ENCODE data around the gene KRTAP10-9. TPM values are rescaled to one million over a fixed set of nuclear protein-coding genes. Genes with fewer than 3 reads are reported as not detected.

Gene KRTAP10-9
- total RNA-seq, 2 donors from 2014 or later, result not detected

DNA sequence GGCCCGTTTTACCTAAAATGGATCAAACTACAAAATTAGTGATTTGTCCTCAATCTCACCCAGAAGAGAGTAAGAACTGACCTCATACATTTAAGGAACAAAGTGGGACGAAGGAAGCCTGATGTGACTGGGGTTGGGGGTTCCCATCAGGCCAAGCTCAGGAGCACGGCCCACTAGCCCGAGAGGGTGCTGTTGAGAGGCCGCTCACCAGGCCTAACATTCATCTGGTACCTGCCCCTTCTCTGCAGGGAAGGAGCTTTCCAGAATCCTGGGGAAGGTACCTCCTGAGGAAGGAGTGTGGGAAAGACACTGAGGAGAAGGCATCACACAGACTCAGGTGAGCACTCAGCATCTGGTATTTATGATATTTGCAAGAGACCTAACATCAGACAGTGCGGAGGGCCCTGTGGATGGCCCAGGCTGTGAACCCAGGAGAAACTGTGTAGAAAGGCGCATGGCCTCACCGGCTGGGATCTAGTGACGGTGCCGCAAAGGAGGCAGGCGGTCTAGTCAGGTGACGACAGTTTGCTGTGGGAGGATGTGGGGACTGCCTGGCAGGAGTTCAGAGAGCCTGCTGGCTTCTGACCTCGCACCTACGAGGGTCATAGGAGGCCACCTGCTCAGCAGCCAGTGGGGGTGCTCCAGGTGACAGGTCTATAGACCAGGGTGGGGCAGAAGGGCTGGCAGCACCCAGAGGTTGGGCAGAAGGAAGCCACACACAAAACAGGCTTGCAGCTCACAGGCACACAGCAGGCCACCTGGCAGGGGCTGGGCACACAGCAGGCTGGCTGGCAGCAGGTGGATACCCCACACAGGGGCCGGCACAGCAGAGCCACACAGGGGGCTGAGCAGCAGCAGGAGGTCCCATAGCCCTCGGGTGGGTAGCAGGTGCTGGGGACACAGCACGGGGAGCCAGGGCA, 27.0 kb downstream of the KRTAP10-9 start:
- intact Hi-C loops (cut with DNase I), result no loop called here

GRCh38 chr21:44654576-44655175, 27.8 kb downstream of the KRTAP10-9 start, which contains the start of gene KRTAP12-4:
Gene KRTAP12-4 (minus strand): TSS chr21:44654659. CDS start chr21:44654614, 45 bp downstream.
- Histone ChIP-seq H3K27ac (no peak within 1 kb of the TSS), H3K9me3 (no peaks in the 10 kb centered on the region), H3K4me3 (no peak within 1 kb of the TSS), H3K4me1 (no peaks in the 10 kb centered on the region), H3K36me3 (no peaks in the 10 kb centered on the region), H3K9ac (ENCODE audit: low read depth in 2 of 2, low read length in 2 of 2) (no peak within 1 kb of the TSS), H3K27me3 (no peaks in the 10 kb centered on the region)
- DNase-seq, result no peak
- intact Hi-C loops (cut with DNase I), result no loop called here
- TF ChIP-seq, protein P1, sequence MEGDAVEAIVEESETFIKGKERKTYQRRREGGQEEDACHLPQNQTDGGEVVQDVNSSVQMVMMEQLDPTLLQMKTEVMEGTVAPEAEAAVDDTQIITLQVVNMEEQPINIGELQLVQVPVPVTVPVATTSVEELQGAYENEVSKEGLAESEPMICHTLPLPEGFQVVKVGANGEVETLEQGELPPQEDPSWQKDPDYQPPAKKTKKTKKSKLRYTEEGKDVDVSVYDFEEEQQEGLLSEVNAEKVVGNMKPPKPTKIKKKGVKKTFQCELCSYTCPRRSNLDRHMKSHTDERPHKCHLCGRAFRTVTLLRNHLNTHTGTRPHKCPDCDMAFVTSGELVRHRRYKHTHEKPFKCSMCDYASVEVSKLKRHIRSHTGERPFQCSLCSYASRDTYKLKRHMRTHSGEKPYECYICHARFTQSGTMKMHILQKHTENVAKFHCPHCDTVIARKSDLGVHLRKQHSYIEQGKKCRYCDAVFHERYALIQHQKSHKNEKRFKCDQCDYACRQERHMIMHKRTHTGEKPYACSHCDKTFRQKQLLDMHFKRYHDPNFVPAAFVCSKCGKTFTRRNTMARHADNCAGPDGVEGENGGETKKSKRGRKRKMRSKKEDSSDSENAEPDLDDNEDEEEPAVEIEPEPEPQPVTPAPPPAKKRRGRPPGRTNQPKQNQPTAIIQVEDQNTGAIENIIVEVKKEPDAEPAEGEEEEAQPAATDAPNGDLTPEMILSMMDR (IDR thresholded peaks at IDR 0.05), result no peak

More for the DNA sequence above, 27.0 kb downstream of the KRTAP10-9 start:
- TF ChIP-seq, protein P1 (IDR thresholded peaks at IDR 0.05), result no peak
- no peak for DNase-seq
- H3K27ac ChIP-seq, result no peak overlapping the region
- H3K4me1 ChIP-seq, result no peaks in the 10 kb centered on the region
- no peaks in the 10 kb centered on the region for H3K9me3 ChIP-seq
- no peaks in the 10 kb centered on the region for H3K36me3 ChIP-seq
- no peaks in the 10 kb centered on the region for H3K27me3 ChIP-seq
- H3K4me3 ChIP-seq, result no peak overlapping the region
- H3K9ac ChIP-seq (ENCODE audit: low read depth in 2 of 2, low read length in 2 of 2), result no peak overlapping the region

GRCh38 chr21:44656868-44657267, 30.0 kb downstream of the KRTAP10-9 start:
- intact Hi-C loops (cut with DNase I), result no loop called here
- H3K27me3 ChIP-seq, result no peaks in the 10 kb centered on the region
- no peak for DNase-seq
- H3K9me3 ChIP-seq, result no peaks in the 10 kb centered on the region
- TF ChIP-seq, protein P1 (IDR thresholded peaks at IDR 0.05), result no peak
- no peak overlapping the region for H3K9ac ChIP-seq (ENCODE audit: low read depth in 2 of 2, low read length in 2 of 2)
- no peak overlapping the region for H3K27ac ChIP-seq
- H3K4me1 ChIP-seq, result no peaks in the 10 kb centered on the region
- no peaks in the 10 kb centered on the region for H3K36me3 ChIP-seq
- no peak overlapping the region for H3K4me3 ChIP-seq

DNA sequence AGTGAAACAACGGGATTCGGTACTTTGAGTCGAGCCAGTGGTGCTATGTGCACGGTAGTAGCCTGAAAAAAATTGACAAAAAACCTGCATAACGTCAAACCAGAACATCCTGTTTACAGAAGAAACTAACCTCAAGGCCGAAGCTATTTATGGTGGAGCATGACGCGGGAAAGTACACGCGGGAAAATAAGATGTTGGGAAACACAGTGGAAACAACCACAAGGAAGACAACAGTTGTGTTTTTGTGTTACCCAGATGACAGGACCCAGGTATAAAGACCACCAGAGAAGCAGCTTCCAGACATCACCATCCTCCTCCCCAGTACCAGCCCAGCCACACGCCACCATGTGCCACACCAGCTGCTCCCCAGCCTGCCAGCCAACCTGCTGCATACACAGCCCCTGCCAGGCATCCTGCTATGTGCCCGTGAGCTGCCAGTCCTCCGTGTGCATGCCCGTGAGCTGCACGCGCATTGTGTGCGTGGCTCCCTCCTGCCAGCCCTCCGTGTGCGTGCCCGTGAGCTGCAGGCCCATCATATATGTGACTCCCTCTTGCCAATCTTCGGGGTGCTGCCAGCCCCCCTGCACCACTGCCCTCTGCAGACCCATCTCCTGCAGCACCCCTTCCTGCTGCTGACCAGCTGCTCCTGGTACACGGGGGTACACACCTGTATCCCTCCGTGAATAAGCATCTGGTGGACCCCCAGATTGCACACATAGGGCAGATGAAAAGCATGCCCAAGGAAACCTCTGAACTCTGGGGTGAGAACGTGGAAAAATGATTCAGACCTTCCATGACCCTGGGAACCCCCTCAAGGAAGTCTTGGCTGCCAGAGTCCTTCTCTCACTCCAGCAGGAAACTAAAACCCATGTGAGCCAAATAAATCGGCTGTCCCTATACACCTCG, 31.0 kb downstream of the KRTAP10-9 start, which contains the start of gene KRTAP12-3:
Gene KRTAP12-3, plus strand, starts transcription at position 298 of the 906 bp plus-strand sequence. Its CDS starts 48 bp downstream, at position 346.
- Histone ChIP-seq H3K27me3 (no peaks in the 10 kb centered on the region), H3K9me3 (no peaks in the 10 kb centered on the region), H3K4me1 (no peaks in the 10 kb centered on the region), H3K4me3 (no peak within 1 kb of the TSS), H3K27ac (no peak within 1 kb of the TSS), H3K36me3 (no peaks in the 10 kb centered on the region), H3K9ac (ENCODE audit: low read depth in 2 of 2, low read length in 2 of 2) (no peak within 1 kb of the TSS)
- intact Hi-C loops (cut with DNase I), result no loop called here
- TF ChIP-seq, protein P1 (IDR thresholded peaks at IDR 0.05), result no peak
- DNase-seq, result no peak

GRCh38 chr21:44658541-44658910, 31.6 kb downstream of the KRTAP10-9 start:
- intact Hi-C loops (cut with DNase I), result no loop called here
- Histone ChIP-seq H3K36me3 (no peaks in the 10 kb centered on the region), H3K27me3 (no peaks in the 10 kb centered on the region), H3K4me3 (no peak overlapping the region), H3K9ac (ENCODE audit: low read depth in 2 of 2, low read length in 2 of 2) (no peak overlapping the region), H3K27ac (no peak overlapping the region), H3K4me1 (no peaks in the 10 kb centered on the region), H3K9me3 (no peaks in the 10 kb centered on the region)
- TF ChIP-seq, protein P1 (IDR thresholded peaks at IDR 0.05), result no peak
- no peak for DNase-seq
